T-helper 1 cell (primary cell): Measurements from ENCODE around the gene NSG1.
"Not testable (repeated sequence)": the region's sequence is repeated elsewhere in the genome, so short reads cannot be mapped to it uniquely, and the experiment has no call there.

Source experiments
- DNase-seq, 5 donors: peaks; one replicate each; pipeline ENCODE4 v3.0.0-alpha.2; 2012 to 2020

Gene NSG1

GRCh38 chr4:4417886-4418285 lies 31.0 kb downstream of the NSG1 start:
- no peak for DNase-seq

GRCh38 chr4:4418676-4419390 lies 31.9 kb downstream of the NSG1 start:
- peak in 1 of 5 donors; percentile 3 for DNase-seq

- no peak for DNase-seq
Observed at GRCh38 chr4:4419896-4420295, 33.0 kb downstream of the NSG1 start.

GRCh38 chr4:4420421-4420820 lies 33.5 kb downstream of the NSG1 start:
- no peak for DNase-seq

GRCh38 chr4:4421356-4421755 lies 34.5 kb downstream of the NSG1 start:
- no peak for DNase-seq

GRCh38 chr4:4422117-4422516 lies 35.2 kb downstream of the NSG1 start:
- DNase-seq, result not testable (repeated sequence)

GRCh38 chr4:4422856-4423499 lies 36.1 kb downstream of the NSG1 start:
- no peak for DNase-seq

GRCh38 chr4:4423706-4424498 lies 37.0 kb downstream of the NSG1 start:
- DNase-seq, result no peak

GRCh38 chr4:4424499-4425115 lies 37.7 kb downstream of the NSG1 start:
- DNase-seq, result no peak

GRCh38 chr4:4425119-4425690 lies 38.3 kb downstream of the NSG1 start:
- no peak for DNase-seq

GRCh38 chr4:4425696-4426095 lies 38.8 kb downstream of the NSG1 start:
- DNase-seq, result no peak

- DNase-seq, result no peak
Observed at GRCh38 chr4:4426511-4427120, 39.7 kb downstream of the NSG1 start.

- DNase-seq, result no peak
Observed at GRCh38 chr4:4427121-4427870, 40.4 kb downstream of the NSG1 start.

GRCh38 chr4:4427886-4428285 lies 41.0 kb downstream of the NSG1 start:
- DNase-seq, result no peak

- no peak for DNase-seq
Observed at GRCh38 chr4:4428966-4429875, 42.3 kb downstream of the NSG1 start.

GRCh38 chr4:4430492-4431195 lies 43.7 kb downstream of the NSG1 start:
- peak in 4 of 5 donors; percentile 29 to 44 (median 34) for DNase-seq

- no peak for DNase-seq
Observed at GRCh38 chr4:4432341-4433125, 45.6 kb downstream of the NSG1 start.

- DNase-seq, result no peak
Observed at GRCh38 chr4:4433941-4434340, 47.0 kb downstream of the NSG1 start.

GRCh38 chr4:4436244-4436823 lies 49.4 kb downstream of the NSG1 start:
- DNase-seq, result no peak
